ENCODE results near the gene SMURF2.

Gene SMURF2

DNA sequence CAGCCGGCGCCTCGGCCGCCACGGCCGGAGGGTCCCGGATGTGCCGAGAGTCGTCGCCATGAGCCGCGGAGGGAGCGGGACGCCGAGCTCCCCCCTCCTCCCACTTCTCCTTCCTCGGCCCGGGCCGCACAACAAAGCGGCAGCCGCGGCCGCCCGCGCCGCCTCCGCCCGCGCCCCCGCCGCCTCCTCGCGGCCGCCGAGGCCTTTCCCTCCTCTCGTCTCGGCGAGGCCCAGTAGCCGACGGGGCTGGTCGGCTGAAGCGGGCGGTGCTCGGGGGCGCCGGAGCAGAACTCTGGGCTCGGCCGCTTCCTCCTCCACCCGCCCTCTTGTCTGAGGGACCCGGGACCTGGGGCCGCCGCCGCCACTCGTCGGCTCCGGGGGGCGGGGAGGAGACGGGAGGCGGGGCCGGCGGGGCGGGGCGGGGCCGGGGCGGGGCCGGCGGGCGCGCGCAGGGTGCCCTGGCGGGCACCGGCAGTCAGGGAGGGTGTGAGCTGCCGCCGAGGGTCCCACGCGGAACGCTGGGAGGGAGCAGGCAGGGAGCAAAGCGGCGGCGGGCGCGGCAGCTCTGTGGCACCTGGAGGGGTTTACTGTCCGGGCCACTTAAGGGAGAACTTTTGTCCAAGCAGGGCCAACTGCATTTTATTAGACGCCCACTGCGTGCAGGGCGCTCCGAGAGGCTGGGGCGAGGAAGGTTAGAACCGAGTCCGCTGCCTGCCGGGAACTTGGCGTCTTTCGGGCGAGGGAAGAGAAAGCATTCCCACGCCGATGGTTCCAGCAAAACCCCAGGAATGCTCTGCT, at the start of gene SMURF2:
Gene SMURF2, minus strand, starts transcription at position 332 of the 798 bp plus-strand sequence. CDS start 427 bp downstream, outside the sequence.
- no peaks in the 10 kb centered on the region for H3K9me3 ChIP-seq (ENCODE audit: control insufficient read depth, insufficient read depth, low read length)
- H3K27ac ChIP-seq (ENCODE audit: low read length): no peak within 1 kb of the TSS
- no peak for DNase-seq (ENCODE audit: low read depth, low spot score)
- no CpG with 5 or more reads among the region's 95 CpGs for WGBS (ENCODE audit: insufficient coverage, insufficient read length)
- H3K4me3 ChIP-seq (ENCODE audit: low read length): peak within 1 kb of the TSS; percentile 94
- H3K4me1 ChIP-seq (ENCODE audit: control insufficient read depth, insufficient read depth, low read length): no peaks in the 10 kb centered on the region; the same call in 1 of the 2 replicates
- H3K27me3 ChIP-seq (ENCODE audit: control insufficient read depth, insufficient read depth, low read length): no peaks in the 10 kb centered on the region
- no peaks in the 10 kb centered on the region for H3K36me3 ChIP-seq (ENCODE audit: control insufficient read depth, insufficient read depth, low read length)

DNA sequence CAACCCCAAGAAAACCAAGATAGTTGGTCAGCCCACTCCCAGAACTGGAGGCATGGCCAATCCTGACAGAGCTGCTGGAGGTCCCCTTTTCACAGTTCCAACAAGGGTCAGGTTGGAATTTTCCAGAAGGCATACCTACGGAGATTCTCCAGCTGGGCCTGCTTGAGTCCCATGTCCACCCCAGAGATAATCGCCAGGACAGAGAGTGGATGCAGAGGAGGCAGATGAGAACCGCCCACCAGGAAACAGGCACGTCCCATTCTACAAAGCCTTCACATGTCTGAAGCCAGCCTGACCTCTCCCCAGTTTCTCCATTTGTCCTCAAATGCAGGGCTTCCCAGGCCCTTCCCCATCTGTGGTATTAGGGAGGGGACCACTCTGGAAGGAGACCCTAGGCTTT, 47.4 kb upstream of the SMURF2 start:
- no peak overlapping the region for H3K27ac ChIP-seq (ENCODE audit: low read length)
- H3K36me3 ChIP-seq (ENCODE audit: control insufficient read depth, insufficient read depth, low read length): no peaks in the 10 kb centered on the region
- no CpG with 5 or more reads among the region's 4 CpGs for WGBS (ENCODE audit: insufficient coverage, insufficient read length)
- H3K9me3 ChIP-seq (ENCODE audit: control insufficient read depth, insufficient read depth, low read length): no peaks in the 10 kb centered on the region
- H3K27me3 ChIP-seq (ENCODE audit: control insufficient read depth, insufficient read depth, low read length): no peaks in the 10 kb centered on the region
- no peak for DNase-seq (ENCODE audit: low read depth, low spot score)
- H3K4me1 ChIP-seq (ENCODE audit: control insufficient read depth, insufficient read depth, low read length): 0 out of 2 replicates have a peak, but pooled peaks cover 3% of the 10 kb centered on the region
- no peak overlapping the region for H3K4me3 ChIP-seq (ENCODE audit: low read length)

DNA sequence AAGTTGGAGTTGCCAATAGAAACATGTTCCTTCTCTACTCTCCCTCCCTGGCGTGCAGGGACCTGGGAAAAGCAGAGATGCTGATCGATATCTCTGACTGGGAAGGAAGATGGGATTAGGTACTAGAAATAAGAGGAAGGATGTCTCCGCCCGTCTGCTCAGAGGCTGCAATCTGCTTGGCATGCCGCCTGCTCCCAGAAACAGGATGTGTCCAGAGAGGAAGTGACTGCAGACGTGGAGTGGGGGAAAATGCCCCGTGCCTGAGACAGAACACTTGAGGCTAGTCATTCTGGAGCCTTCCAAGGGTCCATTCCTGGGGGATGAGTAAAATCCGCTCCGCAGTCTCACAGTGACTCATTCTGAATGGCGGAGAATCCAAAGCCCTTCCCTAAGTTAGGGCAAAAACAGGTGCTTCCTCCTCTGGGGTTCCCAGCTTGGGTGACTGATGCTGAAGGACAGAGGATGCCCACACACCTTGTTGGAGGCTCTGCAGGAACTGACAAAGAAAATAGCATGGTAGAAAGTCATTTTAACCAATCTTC, 45.0 kb upstream of the SMURF2 start:
- H3K4me1 ChIP-seq (ENCODE audit: control insufficient read depth, insufficient read depth, low read length): 0 out of 2 replicates have a peak, but pooled peaks cover 3% of the 10 kb centered on the region
- no peak for DNase-seq (ENCODE audit: low read depth, low spot score)
- no peaks in the 10 kb centered on the region for H3K27me3 ChIP-seq (ENCODE audit: control insufficient read depth, insufficient read depth, low read length)
- no CpG with 5 or more reads among the region's 10 CpGs for WGBS (ENCODE audit: insufficient coverage, insufficient read length)
- no peaks in the 10 kb centered on the region for H3K9me3 ChIP-seq (ENCODE audit: control insufficient read depth, insufficient read depth, low read length)
- H3K4me3 ChIP-seq (ENCODE audit: low read length): no peak overlapping the region
- no peak overlapping the region for H3K27ac ChIP-seq (ENCODE audit: low read length)
- no peaks in the 10 kb centered on the region for H3K36me3 ChIP-seq (ENCODE audit: control insufficient read depth, insufficient read depth, low read length)

DNA sequence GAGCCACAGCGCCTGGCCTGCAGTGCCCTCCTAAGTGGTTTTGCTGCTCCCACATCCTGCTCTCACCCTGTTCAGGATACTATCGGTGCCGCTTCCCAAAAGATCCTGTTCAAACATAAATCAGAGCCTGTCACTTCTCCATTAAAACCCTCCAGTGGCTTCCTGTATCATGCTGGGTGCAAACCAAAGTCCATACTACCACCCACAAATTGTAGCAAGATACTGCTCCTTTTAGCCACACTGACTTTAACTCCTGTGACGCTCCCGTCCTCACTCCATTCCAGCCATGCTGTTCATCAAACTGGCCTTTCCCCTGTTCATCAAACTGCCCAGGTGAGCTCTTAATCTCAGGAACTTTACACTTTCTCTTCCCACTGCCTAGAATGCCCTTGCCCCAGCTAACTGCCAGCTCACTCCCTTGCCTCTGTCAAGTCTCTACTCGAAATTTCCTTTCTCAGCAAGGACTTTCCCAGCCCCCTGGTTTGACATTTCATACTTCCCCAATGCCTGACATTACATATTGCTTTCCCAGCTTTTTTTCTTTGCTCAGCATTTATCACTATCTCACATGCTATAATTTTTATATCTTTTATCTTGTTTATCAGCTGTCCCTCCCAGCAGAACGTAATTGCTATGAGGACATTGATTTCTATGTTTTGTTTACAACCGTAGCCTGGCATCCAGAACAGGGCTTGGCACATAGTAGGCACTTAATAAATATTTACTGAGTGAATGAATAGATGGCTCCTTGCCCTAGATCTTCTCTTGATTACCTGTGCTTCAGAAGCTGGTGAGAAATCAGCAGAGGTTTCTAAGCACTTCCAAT, 44.3 kb upstream of the SMURF2 start:
- no peak for DNase-seq (ENCODE audit: low read depth, low spot score)
- Histone ChIP-seq H3K36me3 (ENCODE audit: control insufficient read depth, insufficient read depth, low read length) (no peaks in the 10 kb centered on the region), H3K27ac (ENCODE audit: low read length) (no peak overlapping the region), H3K4me3 (ENCODE audit: low read length) (no peak overlapping the region), H3K4me1 (ENCODE audit: control insufficient read depth, insufficient read depth, low read length) (0 out of 2 replicates have a peak, but pooled peaks cover 3% of the 10 kb centered on the region), H3K27me3 (ENCODE audit: control insufficient read depth, insufficient read depth, low read length) (no peaks in the 10 kb centered on the region), H3K9me3 (ENCODE audit: control insufficient read depth, insufficient read depth, low read length) (no peaks in the 10 kb centered on the region)
- WGBS (ENCODE audit: insufficient coverage, insufficient read length): no CpG with 5 or more reads among the region's 8 CpGs

DNA sequence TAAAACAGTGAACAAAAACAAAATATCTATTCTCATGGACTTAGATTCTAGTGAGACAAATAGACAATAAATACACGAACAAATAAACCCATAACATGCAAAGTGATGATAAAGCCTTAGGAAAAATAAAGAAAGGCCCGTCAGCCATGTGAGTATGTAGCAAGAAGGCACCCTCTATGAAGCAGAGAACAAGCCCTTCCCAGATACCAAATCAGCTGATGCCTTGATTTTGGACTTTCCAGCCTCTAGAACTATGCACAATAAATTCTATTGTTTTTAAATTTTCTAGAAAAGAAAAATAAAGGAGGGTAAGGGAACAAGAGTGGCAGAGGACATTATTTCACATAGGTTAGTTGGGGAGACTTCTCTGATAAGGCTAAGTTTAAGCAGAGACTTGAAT, 40.7 kb upstream of the SMURF2 start:
- Histone ChIP-seq H3K27me3 (ENCODE audit: control insufficient read depth, insufficient read depth, low read length) (no peaks in the 10 kb centered on the region), H3K9me3 (ENCODE audit: control insufficient read depth, insufficient read depth, low read length) (no peaks in the 10 kb centered on the region), H3K4me3 (ENCODE audit: low read length) (no peak overlapping the region), H3K4me1 (ENCODE audit: control insufficient read depth, insufficient read depth, low read length) (0 out of 2 replicates have a peak, but pooled peaks cover 3% of the 10 kb centered on the region), H3K36me3 (ENCODE audit: control insufficient read depth, insufficient read depth, low read length) (no peaks in the 10 kb centered on the region), H3K27ac (ENCODE audit: low read length) (no peak overlapping the region)
- DNase-seq (ENCODE audit: low read depth, low spot score): no peak
- WGBS (ENCODE audit: insufficient coverage, insufficient read length): no CpG with 5 or more reads among the region's 2 CpGs

DNA sequence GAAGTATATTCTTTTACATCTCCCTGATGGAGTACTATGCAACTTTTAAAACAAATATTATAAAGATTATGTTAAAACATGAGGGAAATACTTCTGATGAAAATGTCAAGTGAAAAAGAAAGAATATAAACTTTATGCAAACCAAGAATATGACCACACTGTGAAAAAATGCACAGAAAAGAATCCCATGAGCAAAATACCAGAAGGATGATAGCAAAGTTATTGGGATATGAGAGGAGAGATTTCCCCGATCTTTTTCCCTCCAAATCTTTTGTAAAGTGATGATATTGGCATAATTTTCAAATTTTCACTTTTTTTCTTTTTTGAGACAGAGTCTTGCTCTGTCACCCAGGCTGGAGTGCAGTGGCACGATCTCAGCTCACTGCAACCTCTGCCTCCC, 36.6 kb upstream of the SMURF2 start:
- no peak overlapping the region for H3K4me3 ChIP-seq (ENCODE audit: low read length)
- H3K36me3 ChIP-seq (ENCODE audit: control insufficient read depth, insufficient read depth, low read length): no peaks in the 10 kb centered on the region
- no peaks in the 10 kb centered on the region for H3K4me1 ChIP-seq (ENCODE audit: control insufficient read depth, insufficient read depth, low read length)
- H3K27me3 ChIP-seq (ENCODE audit: control insufficient read depth, insufficient read depth, low read length): no peaks in the 10 kb centered on the region
- no CpG with 5 or more reads among the region's 2 CpGs for WGBS (ENCODE audit: insufficient coverage, insufficient read length)
- H3K9me3 ChIP-seq (ENCODE audit: control insufficient read depth, insufficient read depth, low read length): no peaks in the 10 kb centered on the region
- no peak overlapping the region for H3K27ac ChIP-seq (ENCODE audit: low read length)
- no peak for DNase-seq (ENCODE audit: low read depth, low spot score)

DNA sequence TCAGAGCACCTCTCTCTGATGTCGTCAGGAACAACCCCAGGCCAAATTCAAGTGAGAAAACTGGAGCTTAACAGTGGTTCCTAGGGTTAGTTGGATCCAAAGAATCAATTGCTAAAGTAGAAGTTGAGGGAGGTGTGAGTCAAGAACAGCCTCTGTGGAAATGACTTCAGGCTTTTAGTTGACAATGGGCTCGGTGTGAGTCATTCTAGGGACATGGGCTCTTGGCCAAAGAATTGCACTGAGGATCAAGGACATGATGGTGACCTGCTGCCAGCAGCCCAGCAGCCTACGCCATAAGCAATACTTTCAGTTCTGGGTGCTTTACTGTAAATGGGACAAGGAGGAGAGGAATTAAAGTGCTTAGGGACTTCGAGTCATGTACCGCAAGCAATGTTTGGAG, 32.1 kb upstream of the SMURF2 start:
- H3K27me3 ChIP-seq (ENCODE audit: control insufficient read depth, insufficient read depth, low read length): no peaks in the 10 kb centered on the region
- no CpG with 5 or more reads among the region's 5 CpGs for WGBS (ENCODE audit: insufficient coverage, insufficient read length)
- H3K9me3 ChIP-seq (ENCODE audit: control insufficient read depth, insufficient read depth, low read length): no peaks in the 10 kb centered on the region
- H3K4me1 ChIP-seq (ENCODE audit: control insufficient read depth, insufficient read depth, low read length): no peaks in the 10 kb centered on the region
- H3K27ac ChIP-seq (ENCODE audit: low read length): no peak overlapping the region
- H3K36me3 ChIP-seq (ENCODE audit: control insufficient read depth, insufficient read depth, low read length): no peaks in the 10 kb centered on the region
- no peak for DNase-seq (ENCODE audit: low read depth, low spot score)
- no peak overlapping the region for H3K4me3 ChIP-seq (ENCODE audit: low read length)

DNA sequence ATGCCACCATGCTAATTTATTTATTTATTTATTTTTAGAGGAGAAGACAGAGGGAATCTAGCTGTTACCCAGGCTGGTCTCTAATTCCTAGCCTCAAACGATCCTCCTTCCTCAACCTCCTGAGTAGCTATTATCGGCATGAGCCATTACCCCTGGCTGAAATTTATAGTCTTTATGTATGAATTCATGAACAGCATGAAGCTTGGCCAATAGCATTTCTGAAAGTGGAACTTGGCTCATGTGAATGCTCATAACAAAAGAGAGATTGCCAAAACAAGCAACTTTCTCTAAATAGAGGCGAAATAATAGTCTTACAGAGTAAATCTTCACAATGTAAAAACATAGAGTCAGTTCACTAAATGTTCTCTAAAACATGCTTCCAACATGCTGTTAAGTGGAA, 30.1 kb upstream of the SMURF2 start:
- WGBS (ENCODE audit: insufficient coverage, insufficient read length): no CpG with 5 or more reads among the region's 3 CpGs
- Histone ChIP-seq H3K4me3 (ENCODE audit: low read length) (no peak overlapping the region), H3K36me3 (ENCODE audit: control insufficient read depth, insufficient read depth, low read length) (no peaks in the 10 kb centered on the region), H3K27ac (ENCODE audit: low read length) (no peak overlapping the region), H3K9me3 (ENCODE audit: control insufficient read depth, insufficient read depth, low read length) (no peaks in the 10 kb centered on the region), H3K4me1 (ENCODE audit: control insufficient read depth, insufficient read depth, low read length) (no peaks in the 10 kb centered on the region), H3K27me3 (ENCODE audit: control insufficient read depth, insufficient read depth, low read length) (no peaks in the 10 kb centered on the region)
- DNase-seq (ENCODE audit: low read depth, low spot score): no peak

DNA sequence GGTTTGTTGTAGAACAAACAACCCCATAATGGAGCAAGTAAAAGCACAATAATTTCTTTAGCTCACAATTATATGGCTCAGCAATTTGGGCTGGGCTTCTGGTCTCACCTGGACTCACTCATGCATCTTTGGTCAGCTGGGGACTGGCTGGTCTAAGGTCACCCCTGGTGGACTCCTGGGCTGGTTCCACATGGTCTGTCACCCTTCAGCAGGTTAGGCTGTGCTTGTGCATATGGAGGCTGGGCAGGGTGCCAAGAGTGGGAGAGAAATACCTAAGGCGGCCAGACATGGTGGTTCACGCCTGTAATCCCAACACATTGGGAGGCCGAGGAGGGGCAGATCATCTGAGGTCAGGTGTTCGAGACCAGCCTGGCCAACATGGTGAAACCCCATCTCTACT, 27.0 kb upstream of the SMURF2 start:
- no peaks in the 10 kb centered on the region for H3K27me3 ChIP-seq (ENCODE audit: control insufficient read depth, insufficient read depth, low read length)
- no peaks in the 10 kb centered on the region for H3K36me3 ChIP-seq (ENCODE audit: control insufficient read depth, insufficient read depth, low read length)
- DNase-seq (ENCODE audit: low read depth, low spot score): no peak
- no peak overlapping the region for H3K27ac ChIP-seq (ENCODE audit: low read length)
- H3K4me1 ChIP-seq (ENCODE audit: control insufficient read depth, insufficient read depth, low read length): no peaks in the 10 kb centered on the region
- no peaks in the 10 kb centered on the region; the same call in 1 of the 2 replicates for H3K9me3 ChIP-seq (ENCODE audit: control insufficient read depth, insufficient read depth, low read length)
- H3K4me3 ChIP-seq (ENCODE audit: low read length): no peak overlapping the region
- no CpG with 5 or more reads among the region's 4 CpGs for WGBS (ENCODE audit: insufficient coverage, insufficient read length)

DNA sequence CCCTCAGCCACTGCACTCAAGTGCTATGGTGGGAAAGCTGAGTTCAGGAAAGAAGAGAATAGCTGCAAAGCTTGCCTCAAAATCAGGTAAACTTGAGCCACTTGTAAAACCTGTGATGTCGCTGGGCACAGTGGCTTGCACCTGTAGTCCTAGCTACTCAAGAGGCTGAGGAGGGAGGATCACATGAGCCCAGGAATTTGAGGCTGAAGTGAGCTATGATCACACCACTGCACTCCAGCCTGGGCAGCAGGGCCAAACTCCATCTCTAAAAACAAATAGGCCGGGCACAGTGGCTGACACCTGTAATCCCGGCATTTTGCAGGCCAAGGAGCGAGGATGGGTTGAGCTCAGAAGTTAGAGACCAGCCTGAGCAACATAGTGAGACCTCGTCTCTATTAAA, 26.4 kb upstream of the SMURF2 start:
- Histone ChIP-seq H3K36me3 (ENCODE audit: control insufficient read depth, insufficient read depth, low read length) (no peaks in the 10 kb centered on the region), H3K9me3 (ENCODE audit: control insufficient read depth, insufficient read depth, low read length) (no peaks in the 10 kb centered on the region; the same call in 1 of the 2 replicates), H3K4me3 (ENCODE audit: low read length) (no peak overlapping the region), H3K4me1 (ENCODE audit: control insufficient read depth, insufficient read depth, low read length) (no peaks in the 10 kb centered on the region), H3K27me3 (ENCODE audit: control insufficient read depth, insufficient read depth, low read length) (no peaks in the 10 kb centered on the region), H3K27ac (ENCODE audit: low read length) (no peak overlapping the region)
- DNase-seq (ENCODE audit: low read depth, low spot score): no peak
- WGBS (ENCODE audit: insufficient coverage, insufficient read length): no CpG with 5 or more reads among the region's 5 CpGs

Data from iPS DF 6.9 (cell line).